Lower leg skin (tissue), 3 donors: ENCODE data around the gene AUTS2.

Experiments
- POLR2A ChIP-seq, 2 donors: fragments of 450-650 bp; IDR thresholded peaks; one replicate each; pipeline ENCODE4 v1.6.1; 2016 to 2017; ENCODE audit warnings: antibody characterized with exemption in 2 of 2, mild to moderate bottlenecking in 1 of 2, moderate library complexity in 1 of 2
- TF ChIP-seq, protein P1 (sequence below), 3 donors: fragments of 450-650 bp; IDR thresholded peaks; one replicate each; pipeline ENCODE4 v1.5.1; 2016; ENCODE audit warnings: antibody characterized with exemption in 3 of 3, mild to moderate bottlenecking in 3 of 3, moderate library complexity in 2 of 3

DNA sequence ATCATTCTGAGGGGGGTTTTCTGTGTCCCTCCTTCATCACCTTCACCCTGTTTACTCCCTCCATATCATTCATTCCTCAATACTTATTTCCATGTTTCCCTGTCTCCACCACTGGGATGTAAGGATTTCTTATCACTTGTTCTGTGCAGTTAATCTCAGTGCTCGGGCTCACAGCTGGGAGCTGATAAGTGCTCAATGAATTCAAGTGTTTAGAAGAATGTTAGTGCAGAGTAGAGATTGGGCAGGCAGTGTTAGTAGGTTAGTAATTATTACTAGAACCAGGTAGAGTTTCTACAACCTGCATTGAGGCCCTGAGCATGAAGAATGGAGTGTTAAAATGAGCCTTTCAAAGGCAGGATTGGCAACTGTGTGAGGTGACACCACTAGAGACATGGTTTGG, 458.1 kb downstream of the AUTS2 start:
- TF ChIP-seq, protein P1, sequence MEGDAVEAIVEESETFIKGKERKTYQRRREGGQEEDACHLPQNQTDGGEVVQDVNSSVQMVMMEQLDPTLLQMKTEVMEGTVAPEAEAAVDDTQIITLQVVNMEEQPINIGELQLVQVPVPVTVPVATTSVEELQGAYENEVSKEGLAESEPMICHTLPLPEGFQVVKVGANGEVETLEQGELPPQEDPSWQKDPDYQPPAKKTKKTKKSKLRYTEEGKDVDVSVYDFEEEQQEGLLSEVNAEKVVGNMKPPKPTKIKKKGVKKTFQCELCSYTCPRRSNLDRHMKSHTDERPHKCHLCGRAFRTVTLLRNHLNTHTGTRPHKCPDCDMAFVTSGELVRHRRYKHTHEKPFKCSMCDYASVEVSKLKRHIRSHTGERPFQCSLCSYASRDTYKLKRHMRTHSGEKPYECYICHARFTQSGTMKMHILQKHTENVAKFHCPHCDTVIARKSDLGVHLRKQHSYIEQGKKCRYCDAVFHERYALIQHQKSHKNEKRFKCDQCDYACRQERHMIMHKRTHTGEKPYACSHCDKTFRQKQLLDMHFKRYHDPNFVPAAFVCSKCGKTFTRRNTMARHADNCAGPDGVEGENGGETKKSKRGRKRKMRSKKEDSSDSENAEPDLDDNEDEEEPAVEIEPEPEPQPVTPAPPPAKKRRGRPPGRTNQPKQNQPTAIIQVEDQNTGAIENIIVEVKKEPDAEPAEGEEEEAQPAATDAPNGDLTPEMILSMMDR (IDR thresholded peaks at IDR 0.05) = no peak
- no peak for TF ChIP-seq POLR2A (IDR thresholded peaks at IDR 0.05)
